BE2C (cell line): ENCODE measurements around the gene UBE2E1.
A peak's percentile ranks its signal among the peaks of the same experiment; 100 is the strongest.

Experiments used
- DNase-seq: peaks from one replicate; pipeline ENCODE4 v3.0.0-alpha.2; 2020
- H3K27me3 ChIP-seq: fragments of 250-450 bp; sonication (Bioruptor Pico); 2 replicates; pipeline ENCODE4 v1.5.1; 2020; ENCODE audit warnings: mild to moderate bottlenecking
- H3K36me3 ChIP-seq: fragments of 250-450 bp; sonication (Bioruptor Pico); 2 replicates; pipeline ENCODE4 v1.5.1; 2020; ENCODE audit warnings: mild to moderate bottlenecking
- H3K4me1 ChIP-seq: fragments of 250-450 bp; sonication (Bioruptor Pico); 2 replicates; pipeline ENCODE4 v1.5.1; 2020
- H3K4me3 ChIP-seq: 2 replicates; pipeline ENCODE4 v1.5.1; 2011; ENCODE audit warnings: low read depth, low read length
- H3K9me3 ChIP-seq: fragments of 250-450 bp; sonication (Bioruptor Pico); 2 replicates; pipeline ENCODE4 v1.5.1; 2020
- TF ChIP-seq, protein P1 (sequence below): IDR thresholded peaks from 2 replicates; pipeline ENCODE4 v1.5.1; 2012; ENCODE audit warnings: mild to moderate bottlenecking, low read depth, low read length

Gene UBE2E1

GRCh38 chr3:23761440-23761896 lies 44.3 kb upstream of the UBE2E1 start:
- H3K27me3 ChIP-seq: no peaks in the 10 kb centered on the region
- H3K4me3 ChIP-seq: no peak overlapping the region
- H3K4me1 ChIP-seq: 0 out of 2 replicates have a peak, but pooled peaks cover 3% of the 10 kb centered on the region
- TF ChIP-seq, protein P1, sequence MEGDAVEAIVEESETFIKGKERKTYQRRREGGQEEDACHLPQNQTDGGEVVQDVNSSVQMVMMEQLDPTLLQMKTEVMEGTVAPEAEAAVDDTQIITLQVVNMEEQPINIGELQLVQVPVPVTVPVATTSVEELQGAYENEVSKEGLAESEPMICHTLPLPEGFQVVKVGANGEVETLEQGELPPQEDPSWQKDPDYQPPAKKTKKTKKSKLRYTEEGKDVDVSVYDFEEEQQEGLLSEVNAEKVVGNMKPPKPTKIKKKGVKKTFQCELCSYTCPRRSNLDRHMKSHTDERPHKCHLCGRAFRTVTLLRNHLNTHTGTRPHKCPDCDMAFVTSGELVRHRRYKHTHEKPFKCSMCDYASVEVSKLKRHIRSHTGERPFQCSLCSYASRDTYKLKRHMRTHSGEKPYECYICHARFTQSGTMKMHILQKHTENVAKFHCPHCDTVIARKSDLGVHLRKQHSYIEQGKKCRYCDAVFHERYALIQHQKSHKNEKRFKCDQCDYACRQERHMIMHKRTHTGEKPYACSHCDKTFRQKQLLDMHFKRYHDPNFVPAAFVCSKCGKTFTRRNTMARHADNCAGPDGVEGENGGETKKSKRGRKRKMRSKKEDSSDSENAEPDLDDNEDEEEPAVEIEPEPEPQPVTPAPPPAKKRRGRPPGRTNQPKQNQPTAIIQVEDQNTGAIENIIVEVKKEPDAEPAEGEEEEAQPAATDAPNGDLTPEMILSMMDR: peak; percentile 59
- DNase-seq: peak; percentile 33
- H3K36me3 ChIP-seq: no peaks in the 10 kb centered on the region
- no peaks in the 10 kb centered on the region for H3K9me3 ChIP-seq

GRCh38 chr3:23762214-23762613 lies 43.5 kb upstream of the UBE2E1 start:
- Histone ChIP-seq H3K9me3 (no peaks in the 10 kb centered on the region), H3K4me3 (no peak overlapping the region), H3K4me1 (0 out of 2 replicates have a peak, but pooled peaks cover 3% of the 10 kb centered on the region), H3K36me3 (no peaks in the 10 kb centered on the region), H3K27me3 (no peaks in the 10 kb centered on the region)
- no peak for DNase-seq
- TF ChIP-seq, protein P1: no peak

GRCh38 chr3:23762759-23763477 lies 42.8 kb upstream of the UBE2E1 start:
- peak overlapping the region; percentile 4 for H3K4me3 ChIP-seq
- DNase-seq: no peak
- no peaks in the 10 kb centered on the region for H3K9me3 ChIP-seq
- TF ChIP-seq, protein P1: no peak
- 0 out of 2 replicates have a peak, but pooled peaks cover 3% of the 10 kb centered on the region for H3K4me1 ChIP-seq
- H3K36me3 ChIP-seq: no peaks in the 10 kb centered on the region
- no peaks in the 10 kb centered on the region for H3K27me3 ChIP-seq

- H3K27me3 ChIP-seq: no peaks in the 10 kb centered on the region
- TF ChIP-seq, protein P1: no peak
- H3K9me3 ChIP-seq: no peaks in the 10 kb centered on the region
- no peak overlapping the region for H3K4me3 ChIP-seq
- 0 out of 2 replicates have a peak, but pooled peaks cover 3% of the 10 kb centered on the region for H3K4me1 ChIP-seq
- DNase-seq: peak; percentile 13
- no peaks in the 10 kb centered on the region for H3K36me3 ChIP-seq
Observed at GRCh38 chr3:23764407-23764806, 41.3 kb upstream of the UBE2E1 start.

DNA sequence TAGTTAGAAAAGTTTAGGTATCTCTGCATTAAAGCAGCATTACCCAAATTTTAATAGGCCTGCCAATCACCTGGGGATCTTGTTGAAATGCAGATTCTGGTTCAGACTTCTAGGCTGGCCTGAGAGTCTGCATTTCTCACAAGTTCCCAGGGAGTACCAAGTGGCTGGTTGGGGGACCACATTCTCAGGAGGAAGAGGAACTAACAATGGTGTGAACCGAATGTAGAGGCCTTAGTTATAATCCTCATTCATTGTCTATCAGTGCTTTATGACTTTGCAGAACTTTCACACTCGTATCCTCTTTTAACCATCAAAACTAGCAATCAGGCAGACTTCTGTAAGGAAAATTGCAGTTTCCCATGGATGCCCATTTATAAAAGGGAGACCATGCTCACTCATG lies 38.2 kb upstream of the UBE2E1 start:
- TF ChIP-seq, protein P1: no peak
- no peak overlapping the region for H3K4me3 ChIP-seq
- 0 out of 2 replicates have a peak, but pooled peaks cover 3% of the 10 kb centered on the region for H3K4me1 ChIP-seq
- no peaks in the 10 kb centered on the region for H3K36me3 ChIP-seq
- no peak for DNase-seq
- H3K27me3 ChIP-seq: no peaks in the 10 kb centered on the region
- no peaks in the 10 kb centered on the region for H3K9me3 ChIP-seq

GRCh38 chr3:23775254-23775909 lies 30.4 kb upstream of the UBE2E1 start:
- H3K4me3 ChIP-seq: no peak overlapping the region
- TF ChIP-seq, protein P1: no peak
- H3K9me3 ChIP-seq: no peaks in the 10 kb centered on the region
- H3K36me3 ChIP-seq: no peaks in the 10 kb centered on the region
- H3K4me1 ChIP-seq: no peaks in the 10 kb centered on the region
- no peaks in the 10 kb centered on the region for H3K27me3 ChIP-seq
- DNase-seq: no peak
